GM12891 (cell line): Measurements from ENCODE around the gene CDK6.
A peak's percentile ranks its signal among the peaks of the same experiment; 100 is the strongest.

ENCODE experiments used
- DNase-seq: peaks from one replicate; pipeline ENCODE4 v3.0.0; 2011; ENCODE audit warnings: low spot score; ENCODE audit not compliant: insufficient read length
- FAIRE-seq: peaks from 2 replicates; lab custom pipeline; 2011; peaks lifted over from hg19 to GRCh38; lab: Jason Lieb, UNC
- PAX5 ChIP-seq: IDR thresholded peaks from 2 replicates; pipeline ENCODE4 v1.6.1; 2011; ENCODE audit warnings: low read length, moderate library complexity, mild to moderate bottlenecking; ENCODE audit not compliant: insufficient read depth, severe bottlenecking
- POLR2A ChIP-seq: IDR thresholded peaks from 2 replicates; pipeline ENCODE4 v1.6.1; 2011; ENCODE audit warnings: low read depth, low read length, control low read depth
- POLR2AphosphoS5 ChIP-seq: IDR thresholded peaks from 2 replicates; pipeline ENCODE4 v1.6.1; 2011; ENCODE audit warnings: low read depth, low read length, control low read depth
- POU2F2 ChIP-seq: IDR thresholded peaks from 2 replicates; pipeline ENCODE4 v1.6.1; 2011; ENCODE audit warnings: low read depth, mild to moderate bottlenecking, control low read depth, low read length, moderate library complexity
- SPI1 ChIP-seq: IDR thresholded peaks from 2 replicates; pipeline ENCODE4 v1.6.1; 2011; ENCODE audit warnings: low read depth, low read length, control low read depth
- TAF1 ChIP-seq: IDR thresholded peaks from 2 replicates; pipeline ENCODE4 v1.6.1; 2011; ENCODE audit warnings: low read depth, low read length, control low read depth

The CDK6 gene

GRCh38 chr7:92639966-92640365 is 196.4 kb downstream of the CDK6 start:
- no peak for DNase-seq
- FAIRE-seq: no peak
- TF ChIP-seq SPI1 (no peak), POLR2AphosphoS5 (no peak), TAF1 (no peak), POU2F2 (no peak), POLR2A (no peak), PAX5 (no peak)

GRCh38 chr7:92639213-92639896 is 197.0 kb downstream of the CDK6 start:
- DNase-seq: no peak
- FAIRE-seq: peak; percentile 69
- TF ChIP-seq SPI1 (no peak), TAF1 (no peak), PAX5 (no peak), POLR2A (no peak), POU2F2 (no peak), POLR2AphosphoS5 (no peak)

- FAIRE-seq (no peak), DNase-seq (no peak)
- TF ChIP-seq POU2F2: no peak
- TF ChIP-seq POLR2A: no peak
- no peak for TF ChIP-seq TAF1
- TF ChIP-seq POLR2AphosphoS5: no peak
- TF ChIP-seq SPI1: no peak
- TF ChIP-seq PAX5: no peak
These were observed 200.3 kb downstream of the CDK6 start for GRCh38 chr7:92636018-92636560.

- TF ChIP-seq PAX5 (no peak), POU2F2 (no peak), POLR2AphosphoS5 (no peak), TAF1 (no peak), POLR2A (no peak), SPI1 (no peak)
- FAIRE-seq (no peak), DNase-seq (no peak)
These were observed 200.8 kb downstream of the CDK6 start for GRCh38 chr7:92635538-92635937.

GRCh38 chr7:92634924-92635519 is 201.4 kb downstream of the CDK6 start:
- peak; percentile 76 for TF ChIP-seq SPI1
- TF ChIP-seq POLR2A: no peak
- DNase-seq (no peak), FAIRE-seq (peak; percentile 84)

- FAIRE-seq (peak; percentile 72), DNase-seq (no peak)
- TF ChIP-seq POU2F2: no peak
- no peak for TF ChIP-seq PAX5
- peak; percentile 48; the same call in 1 of the 2 replicates for TF ChIP-seq SPI1
- TF ChIP-seq POLR2AphosphoS5: no peak
These were observed 202.2 kb downstream of the CDK6 start for GRCh38 chr7:92634205-92634604.

GRCh38 chr7:92633211-92633906 is 203.0 kb downstream of the CDK6 start:
- peak; percentile 64 for FAIRE-seq
- no peak for DNase-seq
- TF ChIP-seq SPI1 (0 out of 2 replicates have a peak, but pooled peaks have one; percentile 7), POLR2A (no peak), POLR2AphosphoS5 (no peak)

- FAIRE-seq (no peak), DNase-seq (no peak)
- no peak for TF ChIP-seq TAF1
- TF ChIP-seq POU2F2: no peak
- TF ChIP-seq POLR2AphosphoS5: no peak
- TF ChIP-seq PAX5: no peak
- TF ChIP-seq POLR2A: no peak
- no peak for TF ChIP-seq SPI1
These were observed 203.6 kb downstream of the CDK6 start for GRCh38 chr7:92632791-92633190.

GRCh38 chr7:92631850-92632487 is 204.4 kb downstream of the CDK6 start:
- FAIRE-seq (peak; percentile 40), DNase-seq (no peak)
- TF ChIP-seq POU2F2 (no peak), POLR2AphosphoS5 (no peak), POLR2A (no peak; the same call in 1 of the 2 replicates), TAF1 (no peak), SPI1 (no peak)
